ENCODE measurements around the gene SRF. TPM values are rescaled to one million over a fixed set of nuclear protein-coding genes. Genes with fewer than 3 reads are reported as not detected.

SRF gene
- total RNA-seq, 1 experiment from 2014 or later = 15.7 TPM

DNA sequence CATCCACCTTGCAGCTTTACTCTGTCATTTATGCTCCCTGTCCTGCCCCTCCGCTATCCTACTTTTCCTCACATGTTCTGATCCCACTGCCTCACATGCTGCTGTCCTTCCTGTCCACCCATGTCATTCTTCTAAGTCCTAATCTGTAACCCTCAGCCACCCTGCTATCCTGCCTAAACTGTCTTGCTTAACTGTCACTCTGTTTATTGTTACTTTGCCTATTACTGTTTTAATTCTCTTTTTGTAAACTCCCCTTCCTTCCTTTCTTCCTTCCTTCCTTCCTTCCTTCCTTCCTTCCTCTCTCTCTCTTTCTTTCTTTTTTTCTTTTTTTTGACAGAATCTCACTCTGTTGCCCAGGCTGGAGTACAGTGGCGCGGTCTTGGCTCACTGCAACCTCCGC, 12.4 kb downstream of the SRF start:
- no peak for DNase-seq (ENCODE audit: low spot score)

DNA sequence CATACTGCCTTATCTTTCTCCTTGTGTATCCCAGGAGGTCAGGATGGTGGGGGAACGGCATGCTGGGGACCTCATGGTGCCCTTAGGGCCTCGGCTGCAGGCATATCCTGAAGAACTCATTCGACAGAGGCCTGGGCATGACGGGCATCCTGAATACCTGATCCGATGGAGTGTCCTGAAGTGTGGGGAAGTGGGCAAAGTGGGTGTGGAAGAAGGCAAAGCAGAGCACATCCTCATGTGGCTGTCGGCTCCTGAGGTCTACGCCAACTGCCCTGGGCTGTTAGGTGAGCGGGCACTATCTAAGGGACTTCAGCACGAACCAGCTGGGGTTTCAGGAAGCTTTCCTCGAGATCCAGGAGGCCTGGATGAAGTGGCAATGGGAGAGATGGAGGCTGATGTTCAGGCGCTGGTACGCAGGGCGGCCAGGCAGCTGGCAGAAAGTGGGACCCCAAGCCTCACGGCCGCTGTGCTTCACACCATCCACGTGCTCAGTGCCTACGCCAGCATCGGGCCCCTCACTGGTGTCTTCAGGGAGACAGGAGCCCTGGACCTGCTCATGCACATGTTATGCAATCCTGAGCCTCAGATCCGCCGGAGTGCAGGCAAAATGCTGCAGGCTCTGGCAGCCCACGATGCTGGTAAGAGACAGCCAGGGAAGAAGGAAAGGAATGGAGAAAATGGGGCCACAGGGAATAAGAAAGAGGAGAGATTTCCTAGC, 13.4 kb downstream of the SRF start:
- no peak for DNase-seq (ENCODE audit: low spot score)

DNA sequence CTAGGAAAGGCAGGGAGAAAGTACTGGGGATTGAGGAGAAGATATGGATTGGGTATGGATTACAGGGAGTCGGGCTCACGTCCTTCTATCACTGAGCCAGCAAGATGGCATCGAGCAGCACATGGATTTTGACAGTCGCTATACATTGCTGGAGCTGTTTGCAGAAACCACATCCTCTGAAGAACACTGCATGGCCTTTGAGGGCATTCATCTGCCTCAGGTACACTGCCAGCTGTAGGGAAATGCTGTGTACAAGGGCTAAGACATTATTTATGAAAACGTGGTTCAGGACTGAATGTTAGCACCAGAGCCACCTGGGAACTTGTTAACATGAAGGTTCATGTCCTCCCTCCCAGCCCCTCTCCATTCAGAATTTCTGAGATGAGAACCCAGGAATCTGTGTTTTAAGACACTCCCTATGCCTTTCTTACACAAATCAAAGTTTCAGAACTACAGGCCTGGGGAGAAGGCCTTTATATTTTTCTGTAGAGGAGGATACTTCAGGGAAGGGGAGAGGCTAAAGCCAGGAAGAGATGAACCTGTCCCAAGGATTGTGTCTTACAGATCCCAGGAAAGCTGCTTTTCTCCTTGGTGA, 14.4 kb downstream of the SRF start:
- no peak for DNase-seq (ENCODE audit: low spot score)

DNA sequence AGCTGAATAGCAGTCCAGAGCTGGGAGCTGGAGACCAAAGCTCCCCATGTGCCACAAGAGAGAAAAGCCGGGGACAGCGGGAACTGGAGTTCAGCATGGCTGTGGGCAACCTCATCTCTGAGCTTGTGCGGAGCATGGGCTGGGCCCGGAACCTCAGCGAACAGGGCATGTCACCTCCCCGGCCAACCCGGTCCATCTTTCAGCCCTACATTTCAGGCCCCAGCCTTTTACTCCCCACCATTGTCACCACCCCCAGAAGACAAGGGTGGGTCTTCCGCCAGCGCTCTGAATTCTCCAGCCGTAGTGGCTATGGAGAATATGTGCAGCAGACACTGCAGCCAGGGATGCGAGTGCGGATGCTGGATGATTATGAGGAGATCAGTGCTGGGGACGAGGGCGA, 14.9 kb downstream of the SRF start:
- no peak for DNase-seq (ENCODE audit: low spot score)

DNA sequence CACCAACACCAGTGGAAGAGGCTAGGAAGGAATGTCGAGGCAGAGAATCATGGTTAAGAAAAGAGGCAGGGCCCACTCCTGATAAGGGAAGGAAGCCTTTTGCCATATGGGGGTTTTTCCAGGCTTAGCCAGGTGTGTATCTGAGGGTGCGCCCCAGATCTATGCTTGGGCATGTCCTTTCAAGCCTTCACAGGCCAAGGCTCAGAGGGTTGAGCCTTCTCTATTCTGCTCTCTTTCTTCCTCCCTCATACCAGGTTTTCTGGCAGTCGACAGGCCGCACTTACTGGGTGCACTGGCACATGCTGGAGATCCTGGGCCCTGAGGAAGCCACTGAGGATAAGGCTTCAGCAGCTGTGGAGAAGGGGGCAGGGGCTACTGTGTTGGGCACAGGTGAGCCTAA, 15.6 kb downstream of the SRF start:
- no peak for DNase-seq (ENCODE audit: low spot score)

DNA sequence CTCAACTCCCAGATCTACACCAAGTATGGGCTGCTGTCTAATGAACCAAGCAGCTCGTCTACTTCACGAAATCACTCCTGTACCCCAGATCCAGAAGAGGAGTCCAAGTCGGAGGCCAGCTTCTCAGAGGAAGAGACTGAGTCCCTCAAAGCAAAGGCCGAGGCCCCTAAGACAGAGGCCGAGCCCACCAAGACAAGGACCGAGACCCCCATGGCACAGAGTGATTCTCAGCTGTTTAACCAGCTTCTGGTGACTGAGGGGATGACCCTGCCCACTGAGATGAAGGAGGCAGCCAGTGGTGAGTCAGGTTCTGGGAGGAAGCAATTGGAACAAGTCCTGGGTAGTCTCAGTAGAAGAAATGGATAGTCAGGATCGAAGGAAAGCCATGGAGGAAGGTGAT, 16.8 kb downstream of the SRF start:
- no peak for DNase-seq (ENCODE audit: low spot score)

DNA sequence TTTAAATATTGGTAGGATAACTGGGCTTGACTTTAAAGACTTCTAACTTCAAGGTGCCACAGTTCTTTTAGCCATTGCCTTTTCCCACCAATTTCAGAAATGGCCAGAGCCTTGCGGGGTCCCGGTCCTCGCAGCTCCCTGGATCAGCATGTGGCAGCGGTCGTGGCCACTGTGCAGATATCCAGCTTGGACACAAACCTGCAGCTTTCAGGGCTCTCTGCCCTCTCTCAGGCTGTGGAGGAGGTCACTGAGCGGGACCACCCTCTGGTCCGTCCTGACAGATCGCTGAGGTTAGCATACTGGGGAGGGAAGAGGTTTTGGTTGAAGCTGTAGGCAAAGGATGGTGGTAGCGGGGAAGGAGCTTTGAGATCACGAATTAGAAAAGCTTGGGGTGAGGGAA, 17.4 kb downstream of the SRF start:
- no peak for DNase-seq (ENCODE audit: low spot score)

DNA sequence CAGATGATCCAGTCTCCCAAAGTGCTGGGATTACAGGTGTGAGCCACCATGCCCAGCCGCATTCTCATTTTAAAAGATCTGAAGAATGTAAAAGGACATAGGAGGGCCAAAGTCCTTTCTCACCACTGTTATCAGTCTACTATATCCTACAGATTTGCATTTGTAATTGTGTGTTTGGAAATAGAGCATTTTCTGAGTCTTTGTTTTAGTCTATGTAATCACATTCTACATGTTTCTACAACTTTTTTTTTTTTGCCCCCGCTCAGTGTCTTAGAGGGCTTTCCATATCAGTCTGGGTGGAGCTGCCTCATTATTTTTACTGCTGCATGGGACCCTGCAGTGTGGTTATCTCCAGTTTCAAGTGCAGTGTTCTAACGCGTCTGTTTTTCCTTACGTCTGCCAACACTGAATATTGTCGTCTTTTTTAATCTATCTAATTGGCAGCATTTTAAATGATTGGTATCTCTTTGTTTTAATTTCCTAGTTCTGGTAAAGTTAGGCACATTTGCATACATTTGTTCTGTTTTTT, 18.8 kb downstream of the SRF start:
- DNase-seq (ENCODE audit: low spot score) = no peak

DNA sequence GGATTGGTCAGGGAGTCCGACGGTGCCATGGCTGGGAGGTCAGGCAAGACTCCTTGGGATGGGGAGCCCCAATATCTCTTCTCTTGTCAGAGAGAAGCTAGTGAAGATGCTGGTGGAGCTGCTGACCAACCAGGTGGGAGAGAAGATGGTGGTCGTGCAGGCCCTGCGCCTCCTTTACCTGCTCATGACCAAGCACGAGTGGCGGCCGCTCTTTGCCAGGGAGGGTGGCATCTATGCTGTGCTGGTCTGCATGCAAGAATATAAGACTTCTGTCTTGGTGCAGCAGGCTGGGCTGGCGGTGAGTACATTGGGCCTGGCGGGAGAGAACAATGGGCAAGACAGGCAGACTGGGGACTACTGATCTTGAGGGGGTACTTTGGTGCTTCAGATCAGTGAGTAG, 21.8 kb downstream of the SRF start:
- DNase-seq (ENCODE audit: low spot score) = no peak

DNA sequence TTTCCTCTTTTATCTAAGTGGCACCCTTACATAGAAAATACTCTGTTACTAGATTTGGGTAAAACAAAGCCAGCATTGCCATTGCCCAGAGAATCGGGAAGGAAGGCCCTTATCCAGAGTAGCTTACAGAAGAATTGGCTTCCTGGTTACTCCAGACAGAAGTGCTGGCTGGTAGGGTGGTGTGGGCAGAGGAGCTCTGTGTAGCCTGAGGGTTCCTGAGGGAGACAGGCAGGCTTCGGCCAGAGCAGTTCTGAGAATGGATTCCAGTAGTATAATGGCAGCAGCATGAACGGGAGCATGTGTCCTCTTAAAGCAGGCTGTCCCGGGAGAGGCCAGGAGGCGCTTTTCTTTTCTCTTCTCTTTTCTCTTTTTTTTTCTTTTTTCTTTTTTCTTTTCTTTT, 22.9 kb downstream of the SRF start:
- no peak for DNase-seq (ENCODE audit: low spot score)

DNA sequence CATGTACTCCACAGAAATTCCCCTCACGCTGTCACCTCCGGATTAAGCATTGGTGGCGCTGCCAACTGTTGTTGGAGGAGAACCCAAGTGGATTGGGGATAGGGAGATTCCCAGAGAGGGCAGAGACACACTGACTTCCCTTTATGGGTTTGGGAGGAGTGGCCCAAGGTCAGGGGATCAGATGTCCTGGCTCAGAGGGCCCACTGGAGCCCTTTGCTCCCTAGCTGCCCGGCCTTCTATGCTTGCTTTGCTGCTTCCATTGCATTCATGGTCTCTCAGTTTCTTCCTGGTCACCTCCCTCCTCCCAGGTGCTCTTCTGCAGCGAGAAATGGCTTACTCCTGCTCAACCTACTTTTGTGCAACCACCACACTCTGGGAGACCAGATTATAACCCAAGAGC, 25.3 kb downstream of the SRF start:
- DNase-seq (ENCODE audit: low spot score) = no peak

DNA sequence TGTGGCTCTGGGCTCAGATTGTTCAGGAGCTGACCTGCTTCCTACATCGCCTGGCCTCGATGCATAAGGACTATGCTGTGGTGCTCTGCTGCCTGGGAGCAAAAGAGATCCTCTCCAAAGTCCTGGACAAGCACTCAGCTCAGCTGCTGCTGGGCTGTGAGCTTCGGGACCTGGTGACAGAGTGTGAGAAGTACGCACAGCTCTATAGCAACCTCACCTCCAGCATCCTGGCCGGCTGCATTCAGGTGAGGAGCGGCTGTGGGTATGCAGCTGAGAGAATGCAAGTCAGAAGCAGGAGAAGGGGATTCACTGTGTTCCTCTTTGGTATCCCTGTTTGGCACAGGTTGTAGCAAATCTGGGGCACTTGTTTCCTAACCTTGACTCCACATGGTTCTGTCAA, 28.8 kb downstream of the SRF start:
- no peak for DNase-seq (ENCODE audit: low spot score)

DNA sequence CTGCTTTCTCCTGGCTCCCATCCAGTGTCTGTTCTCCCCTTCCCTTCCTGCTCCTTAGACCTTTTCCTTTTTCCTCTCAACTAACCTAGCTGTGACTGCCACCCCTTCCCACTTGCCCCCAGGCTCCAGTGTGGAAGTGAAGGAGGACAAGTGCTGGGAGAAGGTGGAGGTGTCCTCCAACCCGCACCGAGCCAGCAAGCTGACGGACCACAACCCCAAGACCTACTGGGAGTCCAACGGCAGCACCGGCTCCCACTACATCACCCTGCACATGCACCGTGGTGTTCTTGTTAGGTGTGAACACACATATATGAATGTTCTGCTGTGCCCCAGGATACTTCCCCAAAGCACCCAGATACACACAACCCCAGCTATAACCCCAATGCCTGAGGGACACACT, 29.5 kb downstream of the SRF start:
- no peak for DNase-seq (ENCODE audit: low spot score)

DNA sequence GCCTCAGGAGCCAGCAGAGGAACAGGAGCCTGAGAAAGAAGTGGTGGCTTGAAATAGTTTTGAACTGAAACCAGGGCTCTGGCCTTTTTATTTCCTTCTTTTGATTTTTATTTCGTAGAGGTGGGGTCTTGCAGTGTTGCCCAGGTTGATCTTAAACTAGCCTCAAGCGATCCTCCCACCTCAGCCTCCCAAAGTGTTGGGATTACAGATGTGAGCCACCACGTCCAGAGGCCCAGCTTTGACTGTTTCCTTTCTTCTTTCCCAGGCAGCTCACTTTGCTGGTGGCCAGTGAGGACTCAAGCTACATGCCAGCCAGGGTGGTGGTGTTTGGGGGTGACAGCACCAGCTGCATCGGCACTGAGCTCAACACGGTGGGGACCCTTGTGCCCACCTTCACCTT, 31.4 kb downstream of the SRF start:
- DNase-seq (ENCODE audit: low spot score) = no peak

DNA sequence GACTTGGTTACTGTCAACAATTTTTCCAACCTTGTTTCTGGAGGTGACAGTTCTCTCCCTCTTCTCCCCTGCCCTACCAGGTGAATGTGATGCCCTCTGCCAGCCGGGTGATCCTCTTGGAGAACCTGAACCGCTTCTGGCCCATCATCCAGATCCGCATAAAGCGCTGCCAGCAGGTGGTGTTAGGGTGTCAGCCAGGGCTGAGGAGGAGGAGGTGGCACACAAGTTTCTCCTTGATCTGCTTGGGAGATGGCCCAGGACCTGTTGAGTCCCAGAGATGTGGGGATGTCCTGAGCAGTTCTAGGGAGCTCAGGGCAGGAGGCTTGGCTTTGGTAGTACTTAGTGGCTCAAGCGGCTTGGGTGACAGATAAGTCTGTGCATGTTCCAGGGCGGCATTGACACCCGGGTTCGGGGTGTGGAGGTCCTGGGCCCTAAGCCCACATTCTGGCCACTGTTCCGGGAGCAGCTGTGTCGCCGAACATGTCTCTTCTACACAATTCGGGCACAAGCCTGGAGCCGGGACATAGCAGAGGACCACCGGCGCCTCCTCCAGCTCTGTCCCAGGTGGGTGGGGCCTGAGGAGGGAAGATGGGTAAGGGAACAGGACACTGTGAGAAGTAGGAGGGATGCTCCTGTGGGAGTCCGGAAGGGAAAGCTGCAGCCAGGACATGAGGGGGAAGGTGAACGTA, 32.1 kb downstream of the SRF start:
- no peak for DNase-seq (ENCODE audit: low spot score)

DNA sequence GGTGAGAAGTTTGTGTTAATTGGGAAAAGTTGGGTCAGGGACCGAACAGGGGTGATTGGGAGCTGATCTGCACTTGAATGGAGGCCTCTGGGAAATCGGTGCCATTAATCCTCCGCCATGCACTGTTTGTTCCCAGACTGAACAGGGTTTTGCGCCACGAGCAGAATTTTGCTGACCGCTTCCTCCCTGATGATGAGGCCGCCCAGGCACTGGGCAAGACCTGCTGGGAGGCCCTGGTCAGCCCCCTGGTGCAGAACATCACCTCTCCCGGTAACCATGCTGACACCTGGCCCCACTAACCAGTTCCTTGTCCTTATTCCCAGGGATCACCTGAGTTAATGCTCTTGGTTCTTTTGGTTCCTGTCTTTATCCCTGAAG, 32.6 kb downstream of the SRF start:
- DNase-seq (ENCODE audit: low spot score) = no peak

DNA sequence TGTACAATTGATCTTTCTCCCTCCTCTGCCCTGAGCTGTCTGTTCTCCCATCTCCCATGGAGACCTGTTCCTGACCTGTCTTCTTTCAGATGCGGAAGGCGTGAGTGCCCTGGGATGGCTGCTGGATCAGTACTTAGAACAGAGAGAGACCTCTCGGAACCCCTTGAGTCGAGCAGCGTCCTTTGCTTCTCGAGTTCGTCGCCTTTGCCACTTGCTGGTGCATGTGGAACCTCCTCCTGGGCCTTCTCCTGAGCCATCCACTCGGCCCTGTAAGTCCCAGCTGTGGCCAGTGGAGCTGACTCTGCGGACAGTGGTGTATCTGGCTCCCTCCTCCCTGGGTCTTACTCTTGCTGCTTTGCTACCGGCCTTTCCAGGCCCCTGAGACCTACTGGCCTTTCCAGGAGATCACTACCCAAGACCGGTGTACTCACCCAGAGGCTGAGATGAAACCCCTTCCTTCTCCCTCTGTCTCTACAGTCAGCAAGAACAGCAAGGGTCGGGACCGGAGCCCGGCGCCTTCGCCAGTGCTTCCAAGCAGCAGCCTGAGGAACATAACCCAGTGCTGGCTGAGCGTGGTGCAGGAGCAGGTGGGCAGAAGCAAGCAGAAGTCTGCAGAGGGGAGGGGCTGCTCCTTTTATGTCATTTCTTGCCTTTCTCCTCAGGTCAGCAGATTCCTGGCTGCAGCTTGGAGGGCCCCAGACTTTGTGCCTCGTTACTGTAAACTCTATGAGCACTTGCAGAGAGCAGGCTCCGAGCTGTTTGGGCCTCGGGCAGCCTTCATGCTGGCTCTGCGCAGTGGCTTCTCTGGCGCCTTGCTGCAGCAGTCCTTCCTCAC, 33.4 kb downstream of the SRF start:
- no peak for DNase-seq (ENCODE audit: low spot score)

DNA sequence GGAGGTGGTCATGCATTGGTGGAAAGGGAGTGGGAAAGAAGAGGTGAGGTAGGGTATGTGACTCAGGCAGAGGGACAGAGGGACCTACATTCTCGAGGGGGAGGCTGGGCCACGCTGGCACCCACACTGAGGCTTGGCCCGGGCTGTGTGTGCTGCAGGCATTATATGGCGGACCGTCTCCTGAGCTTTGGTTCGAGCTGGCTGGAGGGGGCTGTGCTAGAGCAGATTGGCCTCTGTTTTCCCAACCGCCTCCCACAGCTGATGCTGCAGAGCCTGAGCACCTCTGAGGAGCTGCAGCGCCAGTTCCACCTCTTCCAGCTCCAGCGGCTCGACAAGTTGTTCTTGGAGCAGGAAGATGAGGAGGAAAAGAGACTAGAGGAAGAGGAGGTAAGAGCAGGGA, 34.8 kb downstream of the SRF start:
- DNase-seq (ENCODE audit: low spot score) = no peak

DNA sequence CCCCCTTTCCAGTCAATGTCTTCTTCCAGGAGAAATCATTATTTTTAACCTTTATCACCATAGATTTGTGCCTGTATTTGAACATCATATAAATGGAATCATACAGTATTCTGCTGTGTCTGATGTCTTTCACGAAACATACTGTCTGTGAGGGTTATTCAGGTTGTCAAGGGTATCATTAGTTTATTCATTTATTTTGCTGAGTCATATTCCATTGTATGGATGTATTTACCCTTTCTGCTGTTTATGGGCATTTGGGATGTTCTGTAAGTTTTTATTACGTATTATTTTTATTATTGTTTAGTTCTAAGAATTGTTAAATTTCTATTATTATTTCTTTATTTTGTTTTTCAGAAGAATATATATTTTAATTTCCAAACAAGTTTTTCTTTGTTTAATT, 36.2 kb downstream of the SRF start:
- DNase-seq (ENCODE audit: low spot score) = no peak

DNA sequence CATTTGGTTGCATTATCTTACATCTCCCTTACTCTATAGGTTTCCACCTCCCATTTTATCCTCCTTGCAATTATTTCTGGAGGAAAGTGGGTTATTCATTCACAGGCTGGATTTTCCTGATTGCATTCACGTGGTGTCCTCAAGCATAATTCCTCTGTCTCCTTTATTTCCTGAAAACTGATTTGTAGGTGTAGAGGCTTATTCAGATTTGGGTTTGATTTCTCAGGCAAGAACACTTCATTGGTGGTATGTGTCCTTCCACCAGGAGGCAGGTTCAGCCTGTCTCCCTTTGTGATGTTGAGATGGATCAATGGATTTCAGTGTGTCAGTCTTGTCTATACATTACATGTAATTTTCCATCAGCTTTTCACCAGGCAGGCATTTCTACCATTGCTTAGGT, 40.9 kb downstream of the SRF start:
- no peak for DNase-seq (ENCODE audit: low spot score)

DNA sequence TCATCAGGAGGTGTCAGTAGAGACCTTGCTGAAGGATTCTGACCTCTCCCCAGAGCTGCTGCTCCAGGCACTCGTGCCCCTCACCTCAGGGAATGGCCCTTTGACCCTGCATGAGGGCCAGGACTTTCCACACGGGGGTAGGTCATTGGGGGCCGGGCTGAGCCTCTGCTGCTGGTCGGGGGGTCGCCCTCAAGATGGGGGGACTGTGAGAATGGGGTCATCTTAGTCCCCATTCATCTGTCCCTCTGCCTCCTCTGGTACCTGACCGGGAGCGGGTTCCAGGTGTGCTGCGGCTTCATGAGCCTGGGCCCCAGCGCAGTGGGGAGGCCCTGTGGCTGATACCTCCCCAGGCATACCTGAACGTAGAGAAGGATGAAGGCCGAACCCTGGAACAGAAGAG, 42.4 kb downstream of the SRF start:
- DNase-seq (ENCODE audit: low spot score) = no peak

DNA sequence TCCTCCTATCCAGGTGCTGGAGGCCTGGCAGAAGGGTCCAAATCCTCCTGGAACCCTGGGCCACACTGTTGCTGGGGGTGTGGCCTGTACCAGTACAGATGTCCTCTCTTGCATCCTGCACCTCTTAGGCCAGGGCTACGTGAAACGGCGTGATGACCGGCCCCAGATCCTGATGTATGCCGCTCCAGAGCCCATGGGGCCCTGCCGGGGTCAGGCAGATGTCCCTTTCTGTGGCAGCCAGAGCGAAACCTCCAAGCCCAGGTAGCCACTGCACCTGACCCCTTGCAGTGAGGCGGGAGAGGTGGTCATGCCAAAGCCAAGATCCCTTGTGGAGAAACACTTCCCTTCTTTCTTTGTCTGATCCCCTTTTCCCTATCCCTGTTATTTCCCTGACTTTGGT, 44.0 kb downstream of the SRF start:
- DNase-seq (ENCODE audit: low spot score) = no peak

Data from A172 (cell line).